Measurements from ENCODE around the gene RIMBP2. TPM values are rescaled to one million over a fixed set of nuclear protein-coding genes. Genes with fewer than 3 reads are reported as not detected.

The RIMBP2 gene
- total RNA-seq, 1 donor from 2014 or later: 0.27 TPM

- ATAC-seq: no peak
- no peak for DNase-seq
Measured at GRCh38 chr12:130473266-130473665, 242.8 kb downstream of the RIMBP2 start.

GRCh38 chr12:130470969-130471368 lies 245.1 kb downstream of the RIMBP2 start:
- no peak overlapping the region for H3K27ac ChIP-seq
- H3K27me3 ChIP-seq (ENCODE audit: low read depth): no peaks in the 10 kb centered on the region
- no peak overlapping the region for H3K4me3 ChIP-seq
- no peaks in the 10 kb centered on the region for H3K4me1 ChIP-seq
- H3K36me3 ChIP-seq: no peaks in the 10 kb centered on the region
- no peak for ATAC-seq
- no peak for TF ChIP-seq CTCF (IDR thresholded peaks at IDR 0.05)
- H3K9me3 ChIP-seq: peaks cover 5% of the 10 kb centered on the region
- no peak for DNase-seq
- intact Hi-C loops (cut with DNase I): no loop called here

More at GRCh38 chr12:130473266-130473665, 242.8 kb downstream of the RIMBP2 start:
- no peaks in the 10 kb centered on the region for H3K27me3 ChIP-seq (ENCODE audit: low read depth)
- no peak overlapping the region for H3K27ac ChIP-seq
- intact Hi-C loops (cut with DNase I): no loop called here
- H3K9me3 ChIP-seq: no peaks in the 10 kb centered on the region
- H3K4me3 ChIP-seq: no peak overlapping the region
- H3K4me1 ChIP-seq: no peaks in the 10 kb centered on the region
- TF ChIP-seq CTCF (IDR thresholded peaks at IDR 0.05): no peak
- H3K36me3 ChIP-seq: no peaks in the 10 kb centered on the region

- Histone ChIP-seq H3K27ac (no peak overlapping the region), H3K27me3 (ENCODE audit: low read depth) (no peaks in the 10 kb centered on the region), H3K9me3 (peaks cover 5% of the 10 kb centered on the region), H3K36me3 (no peaks in the 10 kb centered on the region), H3K4me1 (no peaks in the 10 kb centered on the region), H3K4me3 (no peak overlapping the region)
- DNase-seq: no peak
- no peak for TF ChIP-seq CTCF (IDR thresholded peaks at IDR 0.05)
- ATAC-seq: no peak
- intact Hi-C loops (cut with DNase I): no loop called here
Measured at GRCh38 chr12:130469552-130469951, 246.5 kb downstream of the RIMBP2 start.

GRCh38 chr12:130468700-130469245 lies 247.3 kb downstream of the RIMBP2 start:
- intact Hi-C loops (cut with DNase I): no loop called here
- Histone ChIP-seq H3K4me1 (no peaks in the 10 kb centered on the region), H3K36me3 (no peaks in the 10 kb centered on the region), H3K9me3 (peaks cover 5% of the 10 kb centered on the region), H3K27me3 (ENCODE audit: low read depth) (no peaks in the 10 kb centered on the region), H3K27ac (no peak overlapping the region), H3K4me3 (no peak overlapping the region)
- ATAC-seq (no peak), DNase-seq (no peak)
- no peak for TF ChIP-seq CTCF (IDR thresholded peaks at IDR 0.05)

- H3K9me3 ChIP-seq: peaks cover 5% of the 10 kb centered on the region
- no peaks in the 10 kb centered on the region for H3K27me3 ChIP-seq (ENCODE audit: low read depth)
- no peaks in the 10 kb centered on the region for H3K4me1 ChIP-seq
- intact Hi-C loops (cut with DNase I): no loop called here
- no peaks in the 10 kb centered on the region for H3K36me3 ChIP-seq
- DNase-seq: no peak
- no peak overlapping the region for H3K27ac ChIP-seq
- ATAC-seq: no peak
- TF ChIP-seq CTCF (IDR thresholded peaks at IDR 0.05): no peak
- H3K4me3 ChIP-seq: no peak overlapping the region
Measured at GRCh38 chr12:130468186-130468585, 247.9 kb downstream of the RIMBP2 start.
